ENCODE data around the gene MCF2.

- TF ChIP-seq CTCF (conservative IDR thresholded peaks at IDR 0.05; ENCODE audit: low read length) (no peak), EZH2phosphoT487 (IDR thresholded peaks at IDR 0.05; ENCODE audit: borderline replicate concordance) (no peak)
Measured at GRCh38 chrX:139538907-139539790, 168.8 kb downstream of the MCF2 start.
